Erythroblast (primary cell): Measurements from ENCODE around the gene RAB17.

Source experiments
- GATA1 ChIP-seq: IDR thresholded peaks from 2 replicates; pipeline ENCODE4 v1.6.1; 2011; ENCODE audit warnings: low read depth, mild to moderate bottlenecking, control low read depth, low read length, moderate library complexity
- POLR2A ChIP-seq: IDR thresholded peaks from 2 replicates; pipeline ENCODE4 v1.6.1; 2011; ENCODE audit warnings: mild to moderate bottlenecking, low read length

- TF ChIP-seq POLR2A (no peak), GATA1 (no peak)
Measured at GRCh38 chr2:237536617-237537016, 53.9 kb downstream of the RAB17 start.
